K562 (cell line): ENCODE measurements around the gene ALG10. TPM values are rescaled to one million over a fixed set of nuclear protein-coding genes. Genes with fewer than 3 reads are reported as not detected.

ENCODE experiments used
- ARID4B ChIP-seq: sonication (generic); formaldehyde crosslinking; IDR thresholded peaks from 2 replicates; pipeline ENCODE4 v1.8.0; 2022; ENCODE audit warnings: mild to moderate bottlenecking, missing genetic modification reagents
- CTCFL ChIP-seq: IDR thresholded peaks from 2 replicates; pipeline ENCODE4 v1.6.1; 2011; ENCODE audit warnings: borderline replicate concordance, low read depth, mild to moderate bottlenecking, moderate library complexity, low read length; ENCODE audit not compliant: insufficient read depth, poor library complexity, severe bottlenecking
- ID3 ChIP-seq, 2 experiments: fragments of 250-450 bp in 1 of 2; fragments of 450-650 bp in 1 of 2; sonication (Bioruptor Pico) in 1 of 2; IDR thresholded peaks; 2 replicates each; pipeline versions ENCODE4 v1.6.1 to v1.8.0; 2016 to 2021; ENCODE audit warnings: mild to moderate bottlenecking in 2 of 2, moderate library complexity in 2 of 2, missing compliant biosample characterization in 1 of 2, missing genetic modification characterization in 1 of 2
- JUND ChIP-seq, 2 experiments: IDR thresholded peaks; 2 replicates in 1 of 2; 3 replicates in 1 of 2; pipeline ENCODE4 v1.6.1; 2011; ENCODE audit warnings: borderline replicate concordance in 2 of 2, low read depth in 2 of 2, low read length in 2 of 2, improper control_type of control experiment in 1 of 2, missing biosample characterization in 1 of 2, missing genetic modification characterization in 1 of 2, missing genetic modification reagents in 1 of 2
- MXI1 ChIP-seq: IDR thresholded peaks from 2 replicates; pipeline ENCODE4 v1.6.1; 2011; ENCODE audit warnings: low read depth, mild to moderate bottlenecking, improper control_type of control experiment, low read length
- NFE2 ChIP-seq: IDR thresholded peaks from 2 replicates; pipeline ENCODE4 v1.6.1; 2014; ENCODE audit warnings: antibody characterized with exemption, low read depth
- NRF1 ChIP-seq, 2 experiments: fragments of 450-650 bp; IDR thresholded peaks in 1 of 2; conservative IDR thresholded peaks in 1 of 2; 2 replicates each; pipeline ENCODE4 v1.6.1; 2014; ENCODE audit warnings: mild to moderate bottlenecking in 2 of 2
- PML ChIP-seq: IDR thresholded peaks from 2 replicates; pipeline ENCODE4 v1.6.1; 2012; ENCODE audit warnings: low read length, inconsistent platforms
- POLR2AphosphoS5 ChIP-seq: IDR thresholded peaks from 2 replicates; pipeline ENCODE4 v1.6.1; 2011; ENCODE audit warnings: mild to moderate bottlenecking, low read depth, low read length, moderate library complexity; ENCODE audit not compliant: control insufficient read depth, insufficient read depth
- POLR2G ChIP-seq: fragments of 200-400 bp; formaldehyde crosslinking; IDR thresholded peaks from 2 replicates; pipeline ENCODE4 v1.6.1; 2017; ENCODE audit warnings: low read depth, mild to moderate bottlenecking, antibody characterized with exemption, low read length, moderate library complexity
- RFX1 ChIP-seq: fragments of 450-650 bp; IDR thresholded peaks from 2 replicates; pipeline ENCODE4 v1.6.1; 2016; ENCODE audit warnings: mild to moderate bottlenecking, moderate library complexity
- SAFB ChIP-seq: fragments of 200-400 bp; formaldehyde crosslinking; IDR thresholded peaks from 2 replicates; pipeline ENCODE4 v1.6.1; 2017; ENCODE audit warnings: low read depth, low read length, borderline replicate concordance
- SMAD1 ChIP-seq: fragments of 150-350 bp; IDR thresholded peaks from 2 replicates; pipeline ENCODE4 v1.6.1; 2014; ENCODE audit warnings: low read length, low read depth; ENCODE audit not compliant: partially characterized antibody
- SREBF1 ChIP-seq: fragments of 150-350 bp; IDR thresholded peaks from 2 replicates; pipeline ENCODE4 v1.6.1; 2014; ENCODE audit warnings: antibody characterized with exemption, low read depth, low read length, borderline replicate concordance
- SRSF1 ChIP-seq: fragments of 200-400 bp; formaldehyde crosslinking; IDR thresholded peaks from 2 replicates; pipeline ENCODE4 v1.6.1; 2017; ENCODE audit warnings: mild to moderate bottlenecking, low read depth, low read length, moderate library complexity
- TEAD1 ChIP-seq, 2 experiments: fragments of 450-650 bp in 1 of 2; sonication (generic) in 1 of 2; formaldehyde crosslinking; IDR thresholded peaks; 2 replicates each; pipeline versions ENCODE4 v1.4.0 to v1.8.0; 2020 to 2022; ENCODE audit warnings: mild to moderate bottlenecking in 2 of 2, missing genetic modification reagents in 1 of 2
- ZNF175 ChIP-seq: fragments of 200-800 bp; sonication (Bioruptor generic); IDR thresholded peaks from 2 replicates; pipeline ENCODE4 v1.6.1; 2016; ENCODE audit warnings: low read depth, mild to moderate bottlenecking, missing genetic modification characterization, missing compliant biosample characterization
- ZNF239 ChIP-seq: fragments of 250-450 bp; sonication (Bioruptor Pico); IDR thresholded peaks from 2 replicates; pipeline ENCODE4 v1.4.0; 2020; ENCODE audit warnings: mild to moderate bottlenecking
- polyA plus RNA-seq, 8 experiments: library from polyadenylated mRNA; depleted of rRNA in 4 of 8; stranded (reverse) in 5 of 8; unstranded in 3 of 8; fragments of >200 nt; fragmentation: Nextera tagmentation in 2 of 8; fragmentation: Illumina TruSeq in 1 of 8; extraction: Ambion mirVana in 2 of 8; extraction: Trizol in 1 of 8; gene quantifications; 2 replicates each; pipeline versions ENCODE4 v1.2.1 to v1.2.3, GENCODE V29; 2011 to 2014; ENCODE audit warnings: inconsistent platforms in 1 of 8, missing spikeins in 1 of 8
- total RNA-seq, 7 experiments: library from RNA; depleted of rRNA in 6 of 7; stranded (reverse); fragments of >200 nt in 6 of 7; fragmentation: Illumina TruSeq in 2 of 7; extraction: Trizol in 2 of 7; gene quantifications; 2 replicates each; pipeline versions ENCODE4 v1.2.1 to v1.2.3, GENCODE V29; 2011 to 2021; ENCODE audit warnings: low replicate concordance in 1 of 7

The ALG10 gene
- total and polyA plus RNA-seq, 9 of the 15 experiments (the other 6 are each of a cell fraction or from before 2014, with no cell fraction given) = 2.4 to 14.7 (median 6.4) TPM

DNA sequence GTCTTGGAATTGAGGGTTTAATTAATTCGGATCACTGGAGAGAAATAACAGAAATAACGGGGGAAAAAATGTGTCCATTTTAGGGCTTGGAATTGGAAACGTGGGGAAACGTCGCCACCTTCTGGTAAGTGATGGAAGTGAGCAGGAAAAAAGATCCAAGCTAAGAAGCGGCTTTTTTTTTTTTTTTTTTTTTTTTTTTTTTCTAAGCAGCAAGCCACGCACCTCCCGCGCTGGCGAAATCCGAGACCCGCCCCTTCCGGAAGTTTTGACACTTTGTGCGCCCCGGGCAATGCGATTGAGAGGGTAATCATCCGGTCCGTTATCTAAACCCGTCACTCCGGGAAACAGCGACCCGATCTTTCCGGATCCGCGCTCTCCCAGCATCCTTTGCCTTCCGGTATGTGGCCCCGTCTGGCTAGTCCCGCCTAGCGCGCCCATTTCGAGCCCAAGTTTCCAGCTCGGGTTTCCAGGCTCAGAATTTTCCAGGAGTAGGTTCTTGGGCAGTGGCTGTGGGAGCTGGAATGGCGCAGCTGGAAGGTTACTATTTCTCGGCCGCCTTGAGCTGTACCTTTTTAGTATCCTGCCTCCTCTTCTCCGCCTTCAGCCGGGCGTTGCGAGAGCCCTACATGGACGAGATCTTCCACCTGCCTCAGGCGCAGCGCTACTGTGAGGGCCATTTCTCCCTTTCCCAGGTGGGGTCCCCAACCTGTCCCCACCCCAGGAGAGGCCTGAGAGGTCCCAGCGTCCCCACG, at the start of gene ALG10 (continued):
- no peak for TF ChIP-seq SREBF1
- TF ChIP-seq JUND (IDR thresholded peaks at IDR 0.05; ENCODE audit: borderline replicate concordance, low read depth, low read length) = peak; percentile 69; the same call in 1 of the 2 replicates
- peak; percentile 36; the same call in 1 of the 3 replicates for TF ChIP-seq JUND (tag; IDR thresholded peaks at IDR 0.05; ENCODE audit: borderline replicate concordance, low read depth, low read length)
- TF ChIP-seq ID3 (CRISPR knock-in tag; IDR thresholded peaks at IDR 0.05) = no peak
- TF ChIP-seq ID3 (tag; IDR thresholded peaks at IDR 0.05) = no peak
- peak; percentile 90 for TF ChIP-seq POLR2AphosphoS5
- TF ChIP-seq POLR2G = peak; percentile 86
- TF ChIP-seq MXI1 = peak; percentile 74
- TF ChIP-seq SMAD1 = peak; percentile 34
- TF ChIP-seq PML = peak; percentile 72; the same call in 1 of the 2 replicates
- no peak for TF ChIP-seq CTCFL
- peak; percentile 14 to 29; a peak in 1 of 4 replicates for TF ChIP-seq NRF1 (conservative IDR thresholded peaks at IDR 0.05 in 1 of 2, IDR thresholded peaks at IDR 0.05 in 1 of 2)
- TF ChIP-seq SAFB = no peak
- peak; percentile 44; the same call in 1 of the 2 replicates for TF ChIP-seq ARID4B
- TF ChIP-seq ZNF175 = no peak
- TF ChIP-seq TEAD1 (CRISPR knock-in tag; IDR thresholded peaks at IDR 0.05) = peak in 1 of 2 experiments; percentile 76; a peak in 1 of 4 replicates
- no peak for TF ChIP-seq SRSF1
- no peak for TF ChIP-seq NFE2
- no peak for TF ChIP-seq ZNF239 (CRISPR knock-in tag)
- 0 out of 2 replicates have a peak, but pooled peaks have one; percentile 14 for TF ChIP-seq RFX1
